B cell (primary cell): ENCODE results near the gene CPT1A.

Experiments
- CTCF ChIP-seq: fragments of 200-600 bp; IDR thresholded peaks from one replicate; pipeline ENCODE4 v1.8.0; 2022; ENCODE audit warnings: antibody characterized with exemption, mild to moderate bottlenecking
- EZH2 ChIP-seq: IDR thresholded peaks from 2 replicates; pipeline ENCODE4 v1.6.1; 2012; ENCODE audit warnings: borderline replicate concordance, low read depth, mild to moderate bottlenecking, moderate library complexity, low read length; ENCODE audit not compliant: insufficient read depth, poor library complexity, severe bottlenecking

- TF ChIP-seq CTCF (no peak), EZH2 (no peak)
Observed at GRCh38 chr11:68763181-68763721, 78.5 kb downstream of the CPT1A start.
